Measurements from ENCODE around the gene SLC15A1.

The SLC15A1 gene

DNA sequence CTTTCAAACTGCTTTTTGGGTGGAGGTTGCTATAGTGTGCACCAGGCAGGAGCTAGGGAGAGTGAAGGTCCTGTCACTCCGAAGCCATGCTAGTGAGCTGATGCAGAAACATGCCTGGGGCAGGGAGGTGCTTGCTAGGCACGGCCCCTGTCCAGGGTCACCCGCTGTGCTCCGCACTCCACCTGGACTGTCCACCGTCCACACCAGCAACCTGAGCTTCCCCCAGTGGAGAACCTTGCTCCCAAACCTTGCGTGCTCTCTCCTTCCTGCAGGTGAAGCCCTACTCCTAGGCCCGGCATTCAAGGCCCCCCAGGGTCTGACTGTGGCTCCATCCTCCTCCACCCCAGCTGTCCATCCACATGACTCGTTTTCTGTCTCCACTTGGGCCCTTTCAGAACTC lies 12.3 kb downstream of the SLC15A1 start:
- TF ChIP-seq, protein P1, sequence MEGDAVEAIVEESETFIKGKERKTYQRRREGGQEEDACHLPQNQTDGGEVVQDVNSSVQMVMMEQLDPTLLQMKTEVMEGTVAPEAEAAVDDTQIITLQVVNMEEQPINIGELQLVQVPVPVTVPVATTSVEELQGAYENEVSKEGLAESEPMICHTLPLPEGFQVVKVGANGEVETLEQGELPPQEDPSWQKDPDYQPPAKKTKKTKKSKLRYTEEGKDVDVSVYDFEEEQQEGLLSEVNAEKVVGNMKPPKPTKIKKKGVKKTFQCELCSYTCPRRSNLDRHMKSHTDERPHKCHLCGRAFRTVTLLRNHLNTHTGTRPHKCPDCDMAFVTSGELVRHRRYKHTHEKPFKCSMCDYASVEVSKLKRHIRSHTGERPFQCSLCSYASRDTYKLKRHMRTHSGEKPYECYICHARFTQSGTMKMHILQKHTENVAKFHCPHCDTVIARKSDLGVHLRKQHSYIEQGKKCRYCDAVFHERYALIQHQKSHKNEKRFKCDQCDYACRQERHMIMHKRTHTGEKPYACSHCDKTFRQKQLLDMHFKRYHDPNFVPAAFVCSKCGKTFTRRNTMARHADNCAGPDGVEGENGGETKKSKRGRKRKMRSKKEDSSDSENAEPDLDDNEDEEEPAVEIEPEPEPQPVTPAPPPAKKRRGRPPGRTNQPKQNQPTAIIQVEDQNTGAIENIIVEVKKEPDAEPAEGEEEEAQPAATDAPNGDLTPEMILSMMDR (conservative IDR thresholded peaks at IDR 0.05), result no peak
- TF ChIP-seq ZFX (IDR thresholded peaks at IDR 0.05), result no peak
- no peak overlapping the region for H3K27ac ChIP-seq

GRCh38 chr13:98738993-98739392 lies 13.5 kb downstream of the SLC15A1 start:
- TF ChIP-seq, protein P1 (conservative IDR thresholded peaks at IDR 0.05), result no peak
- TF ChIP-seq ZFX (IDR thresholded peaks at IDR 0.05), result no peak
- no peak overlapping the region for H3K27ac ChIP-seq

DNA sequence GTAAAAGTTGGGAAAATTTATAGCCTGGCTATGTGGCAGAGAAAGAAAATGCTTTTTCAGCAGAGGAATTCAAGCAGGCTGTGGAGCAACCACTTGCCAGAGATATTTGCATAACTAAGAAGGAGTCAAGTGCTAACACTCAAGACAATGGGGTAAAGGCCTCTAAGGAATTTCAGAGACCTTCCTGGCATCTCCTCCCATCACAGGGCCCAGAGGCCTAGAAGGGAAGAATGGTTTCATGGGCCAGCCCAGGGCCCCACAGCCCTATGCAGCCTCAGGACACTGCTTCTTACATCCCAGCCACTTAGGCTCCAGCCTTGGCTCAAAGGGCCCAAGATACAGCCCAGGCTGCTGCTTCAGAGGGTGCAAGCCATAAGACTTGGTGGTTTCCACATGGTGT lies 14.3 kb downstream of the SLC15A1 start:
- no peak overlapping the region for H3K27ac ChIP-seq
- no peak for TF ChIP-seq ZFX (IDR thresholded peaks at IDR 0.05)
- TF ChIP-seq, protein P1 (conservative IDR thresholded peaks at IDR 0.05), result no peak

- H3K27ac ChIP-seq, result no peak overlapping the region
- TF ChIP-seq, protein P1 (conservative IDR thresholded peaks at IDR 0.05), result no peak
- TF ChIP-seq ZFX (IDR thresholded peaks at IDR 0.05), result no peak
These were observed 20.5 kb downstream of the SLC15A1 start for GRCh38 chr13:98731925-98732324.

DNA sequence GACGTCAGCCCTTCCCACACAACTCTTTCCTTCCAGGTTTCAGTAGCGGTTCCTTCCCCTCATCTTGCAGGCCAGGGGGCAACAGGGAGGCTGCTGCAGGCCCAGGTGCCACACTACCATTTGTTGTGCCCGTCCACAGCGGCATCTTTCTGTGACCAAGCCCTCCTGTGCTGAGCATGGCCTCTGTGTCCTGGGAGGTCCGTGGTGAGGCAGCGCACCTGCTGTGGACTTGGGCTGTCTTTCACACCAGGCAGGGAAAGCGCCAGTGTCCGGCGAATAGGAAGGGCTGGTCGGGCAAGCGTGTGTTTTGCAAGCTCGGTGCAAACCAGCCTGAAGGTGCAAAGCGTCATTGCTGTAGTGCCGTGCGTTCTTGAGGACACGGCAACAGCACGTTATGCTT lies 21.4 kb downstream of the SLC15A1 start:
- no peak overlapping the region for H3K27ac ChIP-seq
- no peak for TF ChIP-seq ZFX (IDR thresholded peaks at IDR 0.05)
- TF ChIP-seq, protein P1 (conservative IDR thresholded peaks at IDR 0.05), result no peak

DNA sequence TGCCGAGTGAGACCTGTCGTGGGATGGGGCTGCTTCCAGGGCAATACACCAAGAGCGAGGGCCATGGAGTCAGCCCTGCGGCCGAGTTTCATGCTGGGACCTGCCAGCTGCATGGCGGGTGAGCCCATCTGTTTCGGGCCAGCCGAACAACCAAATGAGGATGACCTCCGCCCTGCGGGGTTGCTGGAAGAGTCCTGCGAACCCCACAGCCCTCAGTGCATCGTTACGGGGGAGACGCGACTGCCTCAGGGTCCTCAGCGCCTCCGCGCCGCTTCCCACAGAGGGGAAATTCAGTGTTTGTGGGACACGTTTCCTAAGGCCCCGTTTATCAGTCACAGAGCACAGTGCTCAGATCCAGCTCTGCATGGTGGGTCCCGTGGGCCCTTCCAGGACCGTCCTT lies 22.0 kb downstream of the SLC15A1 start:
- H3K27ac ChIP-seq, result no peak overlapping the region
- TF ChIP-seq, protein P1 (conservative IDR thresholded peaks at IDR 0.05), result no peak
- TF ChIP-seq ZFX (IDR thresholded peaks at IDR 0.05), result no peak

- no peak overlapping the region for H3K27ac ChIP-seq
- TF ChIP-seq, protein P1 (conservative IDR thresholded peaks at IDR 0.05), result no peak
These were observed 22.8 kb downstream of the SLC15A1 start for GRCh38 chr13:98729658-98730057.
